ENCODE data around the gene COBLL1. TPM values are rescaled to one million over a fixed set of nuclear protein-coding genes. Genes with fewer than 3 reads are reported as not detected.
A peak's percentile ranks its signal among the peaks of the same experiment; 100 is the strongest.

Gene COBLL1, protein sequence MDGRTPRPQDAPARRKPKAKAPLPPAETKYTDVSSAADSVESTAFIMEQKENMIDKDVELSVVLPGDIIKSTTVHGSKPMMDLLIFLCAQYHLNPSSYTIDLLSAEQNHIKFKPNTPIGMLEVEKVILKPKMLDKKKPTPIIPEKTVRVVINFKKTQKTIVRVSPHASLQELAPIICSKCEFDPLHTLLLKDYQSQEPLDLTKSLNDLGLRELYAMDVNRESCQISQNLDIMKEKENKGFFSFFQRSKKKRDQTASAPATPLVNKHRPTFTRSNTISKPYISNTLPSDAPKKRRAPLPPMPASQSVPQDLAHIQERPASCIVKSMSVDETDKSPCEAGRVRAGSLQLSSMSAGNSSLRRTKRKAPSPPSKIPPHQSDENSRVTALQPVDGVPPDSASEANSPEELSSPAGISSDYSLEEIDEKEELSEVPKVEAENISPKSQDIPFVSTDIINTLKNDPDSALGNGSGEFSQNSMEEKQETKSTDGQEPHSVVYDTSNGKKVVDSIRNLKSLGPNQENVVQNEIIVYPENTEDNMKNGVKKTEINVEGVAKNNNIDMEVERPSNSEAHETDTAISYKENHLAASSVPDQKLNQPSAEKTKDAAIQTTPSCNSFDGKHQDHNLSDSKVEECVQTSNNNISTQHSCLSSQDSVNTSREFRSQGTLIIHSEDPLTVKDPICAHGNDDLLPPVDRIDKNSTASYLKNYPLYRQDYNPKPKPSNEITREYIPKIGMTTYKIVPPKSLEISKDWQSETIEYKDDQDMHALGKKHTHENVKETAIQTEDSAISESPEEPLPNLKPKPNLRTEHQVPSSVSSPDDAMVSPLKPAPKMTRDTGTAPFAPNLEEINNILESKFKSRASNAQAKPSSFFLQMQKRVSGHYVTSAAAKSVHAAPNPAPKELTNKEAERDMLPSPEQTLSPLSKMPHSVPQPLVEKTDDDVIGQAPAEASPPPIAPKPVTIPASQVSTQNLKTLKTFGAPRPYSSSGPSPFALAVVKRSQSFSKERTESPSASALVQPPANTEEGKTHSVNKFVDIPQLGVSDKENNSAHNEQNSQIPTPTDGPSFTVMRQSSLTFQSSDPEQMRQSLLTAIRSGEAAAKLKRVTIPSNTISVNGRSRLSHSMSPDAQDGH
- 28.8 and 33.0 TPM in 2 replicates for total RNA-seq

DNA sequence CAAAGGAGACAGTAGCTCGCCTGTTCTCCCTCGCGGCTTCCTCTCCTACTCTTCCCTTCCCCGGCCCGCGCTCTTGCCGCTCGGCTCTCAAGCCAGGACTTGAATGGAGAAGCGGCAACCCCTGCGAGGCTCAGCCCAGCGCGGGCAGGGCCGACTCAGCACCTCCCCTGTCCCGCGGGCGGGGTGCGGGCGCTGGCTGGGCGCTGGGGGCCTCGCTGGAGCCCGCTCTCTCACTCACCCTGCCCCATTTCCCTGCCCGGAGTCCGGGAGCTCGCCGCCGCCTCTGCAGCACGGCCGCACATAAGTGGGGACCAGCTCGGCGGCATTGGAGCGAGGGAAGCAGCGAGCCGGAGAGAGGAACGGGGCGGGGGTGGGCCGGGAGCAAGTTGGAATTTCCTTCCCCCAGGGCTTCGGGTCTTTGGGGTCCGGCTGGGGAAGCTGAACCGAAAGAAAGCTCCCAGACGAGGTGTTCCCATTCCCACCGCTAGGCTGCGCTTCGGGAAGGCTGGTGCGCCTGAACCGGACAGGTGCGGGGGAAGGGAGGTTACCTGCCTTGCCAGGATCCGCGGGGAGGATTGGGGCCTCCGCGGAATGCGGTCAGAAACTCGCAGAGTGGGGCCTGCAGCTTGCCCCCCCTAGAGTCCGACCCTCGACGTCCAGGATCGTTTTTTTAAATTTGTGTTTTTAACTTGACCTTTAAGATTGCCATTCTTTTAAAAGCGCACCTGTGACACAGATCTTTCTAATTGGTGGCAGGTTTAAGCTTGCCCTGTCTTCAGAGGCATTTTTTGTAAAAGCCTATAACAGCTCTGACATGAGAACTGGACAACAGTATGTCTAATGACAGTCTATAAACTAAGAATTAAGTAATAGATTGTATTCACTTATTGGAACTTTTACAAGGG, at the start of gene COBLL1:
COBLL1 (minus strand) TSS at position 105 of the 905 bp plus-strand sequence. CDS start 627 bp downstream, outside the sequence.
- TF ChIP-seq, protein P1, sequence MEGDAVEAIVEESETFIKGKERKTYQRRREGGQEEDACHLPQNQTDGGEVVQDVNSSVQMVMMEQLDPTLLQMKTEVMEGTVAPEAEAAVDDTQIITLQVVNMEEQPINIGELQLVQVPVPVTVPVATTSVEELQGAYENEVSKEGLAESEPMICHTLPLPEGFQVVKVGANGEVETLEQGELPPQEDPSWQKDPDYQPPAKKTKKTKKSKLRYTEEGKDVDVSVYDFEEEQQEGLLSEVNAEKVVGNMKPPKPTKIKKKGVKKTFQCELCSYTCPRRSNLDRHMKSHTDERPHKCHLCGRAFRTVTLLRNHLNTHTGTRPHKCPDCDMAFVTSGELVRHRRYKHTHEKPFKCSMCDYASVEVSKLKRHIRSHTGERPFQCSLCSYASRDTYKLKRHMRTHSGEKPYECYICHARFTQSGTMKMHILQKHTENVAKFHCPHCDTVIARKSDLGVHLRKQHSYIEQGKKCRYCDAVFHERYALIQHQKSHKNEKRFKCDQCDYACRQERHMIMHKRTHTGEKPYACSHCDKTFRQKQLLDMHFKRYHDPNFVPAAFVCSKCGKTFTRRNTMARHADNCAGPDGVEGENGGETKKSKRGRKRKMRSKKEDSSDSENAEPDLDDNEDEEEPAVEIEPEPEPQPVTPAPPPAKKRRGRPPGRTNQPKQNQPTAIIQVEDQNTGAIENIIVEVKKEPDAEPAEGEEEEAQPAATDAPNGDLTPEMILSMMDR (conservative IDR thresholded peaks at IDR 0.05; ENCODE audit: low read depth, low read length) = peak; percentile 79
- peak; percentile 37 for DNase-seq (ENCODE audit: low read depth)
- peak within 1 kb of the TSS; percentile 83 for H3K4me3 ChIP-seq (ENCODE audit: low read depth, low read length)

DNA sequence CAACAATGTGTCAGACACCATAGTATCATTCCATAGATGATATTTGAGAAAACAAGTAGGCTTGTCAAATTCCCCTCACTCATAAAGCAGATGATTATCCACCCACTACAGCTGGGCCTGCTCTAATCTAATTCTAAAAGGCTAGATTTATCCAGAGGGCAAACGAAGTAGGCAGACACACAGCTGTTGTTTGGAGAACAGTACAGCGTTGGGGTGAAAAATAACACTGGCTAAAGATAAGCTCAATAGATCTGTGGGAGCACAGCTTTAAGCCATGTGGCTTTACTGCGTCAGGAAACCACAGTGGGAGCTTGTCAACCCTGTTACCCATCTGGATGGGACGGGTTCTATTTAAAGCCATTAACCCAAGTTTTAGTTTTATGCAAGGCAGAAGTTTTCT, 48.9 kb upstream of the COBLL1 start:
- TF ChIP-seq, protein P1 (conservative IDR thresholded peaks at IDR 0.05; ENCODE audit: low read depth, low read length) = no peak
- no peak overlapping the region for H3K4me3 ChIP-seq (ENCODE audit: low read depth, low read length)
- DNase-seq (ENCODE audit: low read depth) = no peak

- TF ChIP-seq, protein P1 (conservative IDR thresholded peaks at IDR 0.05; ENCODE audit: low read depth, low read length) = no peak
- no peak overlapping the region for H3K4me3 ChIP-seq (ENCODE audit: low read depth, low read length)
- DNase-seq (ENCODE audit: low read depth) = no peak
Observed at GRCh38 chr2:164888592-164888991, 47.0 kb upstream of the COBLL1 start.

GRCh38 chr2:164887434-164888144, 46.0 kb upstream of the COBLL1 start:
- H3K4me3 ChIP-seq (ENCODE audit: low read depth, low read length) = no peak overlapping the region
- no peak for DNase-seq (ENCODE audit: low read depth)
- TF ChIP-seq, protein P1 (conservative IDR thresholded peaks at IDR 0.05; ENCODE audit: low read depth, low read length) = no peak

DNA sequence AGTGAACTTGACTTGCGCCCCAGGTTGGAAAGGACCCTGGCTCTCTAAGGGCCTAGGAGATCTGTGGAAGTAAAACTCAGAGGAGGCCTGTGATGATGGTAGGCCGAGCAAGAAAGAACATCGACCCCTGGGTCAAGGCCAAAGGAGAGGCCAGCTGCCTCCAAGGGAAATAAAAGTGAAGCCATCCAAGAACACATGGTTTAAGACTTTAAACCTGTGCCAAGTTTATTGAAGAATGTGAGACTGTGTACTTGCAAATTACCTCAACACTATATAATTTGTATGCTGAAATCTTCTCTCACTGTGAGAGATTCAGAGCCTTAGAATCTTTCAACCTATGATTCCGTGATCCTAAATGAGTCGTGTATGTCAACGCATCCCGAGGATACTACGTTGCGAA, 40.7 kb upstream of the COBLL1 start:
- TF ChIP-seq, protein P1 (conservative IDR thresholded peaks at IDR 0.05; ENCODE audit: low read depth, low read length) = no peak
- DNase-seq (ENCODE audit: low read depth) = no peak
- no peak overlapping the region for H3K4me3 ChIP-seq (ENCODE audit: low read depth, low read length)

All from epithelial cell of proximal tubule (primary cell).